Panc1 (cell line): ENCODE results near the gene TMEM87B. TPM values are rescaled to one million over a fixed set of nuclear protein-coding genes. Genes with fewer than 3 reads are reported as not detected.

Experiments
- ATAC-seq: fragments of 200-7000 bp; cut with Tn5 transposase; 2 replicates; pipeline ENCODE4 v1.9.1; 2020; ENCODE audit warnings: mild to moderate bottlenecking, moderate library complexity
- BruUV-seq: library from RNA; stranded (reverse); fragments of 400-500 nt; replicated peaks from 2 replicates; lab custom pipeline; 2021; lab: Mats Ljungman, UMichigan
- CTCF ChIA-PET: fragments of 300-600 bp; sonication (Branson Sonifier 250); formaldehyde crosslinking; loops from one replicate; lab custom pipeline; 2022; ENCODE audit warnings: antibody characterized with exemption; lab: Charles Lee
- POLR2A ChIA-PET: fragments of 300-600 bp; sonication (Branson Sonifier 250); formaldehyde crosslinking; loops from one replicate; lab custom pipeline; 2022; ENCODE audit warnings: antibody characterized with exemption; lab: Charles Lee
- DNase-seq: peaks from one replicate; pipeline ENCODE4 v3.0.0-alpha.2; 2010; ENCODE audit warnings: low read depth, low spot score
- H3K27ac ChIP-seq: 2 replicates; pipeline ENCODE4 v1.5.1; 2011; ENCODE audit warnings: mild to moderate bottlenecking, low read length, inconsistent platforms
- H3K27me3 ChIP-seq: fragments of 200-500 bp; sonication (Bioruptor generic); 2 replicates; pipeline ENCODE4 v1.6.0; 2014; ENCODE audit warnings: low read length, inconsistent platforms; ENCODE audit not compliant: control insufficient read depth, insufficient read depth
- H3K36me3 ChIP-seq: fragments of 200-500 bp; sonication (Bioruptor generic); 2 replicates; pipeline ENCODE4 v1.5.1; 2014; ENCODE audit warnings: inconsistent platforms, mild to moderate bottlenecking, low read length, moderate library complexity; ENCODE audit not compliant: control insufficient read depth, insufficient read depth
- H3K4me1 ChIP-seq: 2 replicates; pipeline ENCODE4 v1.5.1; 2011; ENCODE audit warnings: inconsistent platforms, mild to moderate bottlenecking, low read length, moderate library complexity; ENCODE audit not compliant: control insufficient read depth, insufficient read depth
- H3K4me3 ChIP-seq, 2 experiments: 2 replicates each; pipeline ENCODE4 v1.5.1; 2011 to 2012; ENCODE audit warnings: low read depth in 2 of 2, low read length in 2 of 2, mild to moderate bottlenecking in 2 of 2, inconsistent platforms in 1 of 2, moderate library complexity in 1 of 2
- H3K9me3 ChIP-seq: fragments of 200-500 bp; sonication (Bioruptor generic); 2 replicates; pipeline ENCODE4 v1.5.1; 2014; ENCODE audit warnings: low read depth, mild to moderate bottlenecking, inconsistent platforms, low read length, moderate library complexity; ENCODE audit not compliant: control insufficient read depth, insufficient read depth
- CTCF ChIP-seq: fragments of 450-650 bp; IDR thresholded peaks from 2 replicates; pipeline ENCODE4 v1.5.1; 2017; ENCODE audit warnings: mild to moderate bottlenecking
- POLR2AphosphoS5 ChIP-seq: IDR thresholded peaks from 2 replicates; pipeline ENCODE4 v1.6.1; 2012; ENCODE audit warnings: mild to moderate bottlenecking, low read depth, low read length, moderate library complexity
- REST ChIP-seq, 2 experiments: IDR thresholded peaks; 2 replicates each; pipeline ENCODE4 v1.6.1; 2011 to 2012; ENCODE audit warnings: low read depth in 2 of 2, control low read depth in 1 of 2, low read length in 1 of 2, mild to moderate bottlenecking in 1 of 2, moderate library complexity in 1 of 2; ENCODE audit not compliant: insufficient read depth in 1 of 2
- SIN3A ChIP-seq: IDR thresholded peaks from 2 replicates; pipeline ENCODE4 v1.6.1; 2012; ENCODE audit warnings: low read depth, mild to moderate bottlenecking, low read length, moderate library complexity, borderline replicate concordance; ENCODE audit not compliant: insufficient read depth
- TCF7L2 ChIP-seq: IDR thresholded peaks from 2 replicates; pipeline ENCODE4 v1.6.1; 2011; ENCODE audit warnings: mild to moderate bottlenecking, low read depth, low read length, inconsistent platforms
- in situ Hi-C: cut with HindIII; loops from 2 replicates; pipeline ENCODE4 v1.10.0; 2016; ENCODE audit warnings: low sequenced_read_pairs, low pct_unique_long_range_greater_than_20kb
- intact Hi-C: fragments of 100-400 bp; cut with micrococcal nuclease; formaldehyde crosslinking; loops from one replicate; pipeline ENCODE4 v1.10.0; 2022; ENCODE audit not compliant: unreplicated experiment
- total RNA-seq: library from RNA; stranded (reverse); gene quantifications from one replicate; pipeline ENCODE4 v1.2.1, GENCODE V29; 2021; ENCODE audit not compliant: unreplicated experiment

The TMEM87B gene
- total RNA-seq, 1 experiment from 2014 or later, result 22.8 TPM

- intact Hi-C loops (loop anchor here (2.0 kb wide), 1 partner anchor 161 kb away; no protein-coding TSS in a partner anchor), in situ Hi-C loops (no loop called here)
- Histone ChIP-seq H3K9me3 (peaks cover 4% of the 10 kb centered on the region; the same call in 1 of the 2 replicates), H3K4me1 (no peaks in the 10 kb centered on the region), H3K4me3 (no peak overlapping the region), H3K36me3 (no peaks in the 10 kb centered on the region), H3K27me3 (no peaks in the 10 kb centered on the region), H3K27ac (no peak overlapping the region)
- BruUV-seq, result no TSS peak
- DNase-seq (no peak), ATAC-seq (no peak)
- POLR2A ChIA-PET, result no interaction called here
- CTCF ChIA-PET, result interaction anchor here (1.2 kb wide), 1 partner anchor 160 kb away, joined by 9 read pairs; no protein-coding TSS in a partner anchor
- TF ChIP-seq CTCF (no peak), POLR2AphosphoS5 (no peak), TCF7L2 (no peak), SIN3A (no peak), REST (IDR thresholded peaks at IDR 0.05; ENCODE audit: insufficient read depth in 1 of 2, low read depth in 2 of 2, low read length in 1 of 2) (no peak)
Measured at GRCh38 chr2:112048236-112048592, 6.9 kb upstream of the TMEM87B start.

- intact Hi-C loops, result loop anchor here (2.0 kb wide), 1 partner anchor 162 kb away; no protein-coding TSS in a partner anchor
- peak; percentile 71; the same call in 1 of the 2 replicates for ATAC-seq
- Histone ChIP-seq H3K9me3 (peaks cover 4% of the 10 kb centered on the region; the same call in 1 of the 2 replicates), H3K4me3 (no peak overlapping the region), H3K27me3 (no peaks in the 10 kb centered on the region), H3K36me3 (no peaks in the 10 kb centered on the region), H3K4me1 (peaks cover 6% of the 10 kb centered on the region), H3K27ac (no peak overlapping the region)
- DNase-seq, result peak; percentile 54
- CTCF ChIA-PET, result interaction anchor here (0.8 to 0.9 kb wide), 2 partner anchors 16 to 160 kb away, joined by 3 read pairs; no protein-coding TSS in a partner anchor
- BruUV-seq, result no TSS peak
- POLR2A ChIA-PET, result no interaction called here
- TF ChIP-seq CTCF, result no peak; the same call in 1 of the 2 replicates
- no peak for TF ChIP-seq TCF7L2
- TF ChIP-seq SIN3A, result no peak
- TF ChIP-seq REST (IDR thresholded peaks at IDR 0.05; ENCODE audit: insufficient read depth in 1 of 2, low read depth in 2 of 2, low read length in 1 of 2), result no peak
- in situ Hi-C loops, result no loop called here
Measured at GRCh38 chr2:112048887-112049286, 6.2 kb upstream of the TMEM87B start.
